B cell (primary cell): Measurements from ENCODE around the gene DYNC2H1.

ENCODE experiments used
- EZH2 ChIP-seq: IDR thresholded peaks from 2 replicates; pipeline ENCODE4 v1.6.1; 2012; ENCODE audit warnings: borderline replicate concordance, low read depth, mild to moderate bottlenecking, moderate library complexity, low read length; ENCODE audit not compliant: insufficient read depth, poor library complexity, severe bottlenecking
- TF ChIP-seq, protein P1 (sequence below): fragments of 200-600 bp; IDR thresholded peaks from one replicate; pipeline ENCODE4 v1.8.0; 2022; ENCODE audit warnings: antibody characterized with exemption, mild to moderate bottlenecking

- TF ChIP-seq, protein P1, sequence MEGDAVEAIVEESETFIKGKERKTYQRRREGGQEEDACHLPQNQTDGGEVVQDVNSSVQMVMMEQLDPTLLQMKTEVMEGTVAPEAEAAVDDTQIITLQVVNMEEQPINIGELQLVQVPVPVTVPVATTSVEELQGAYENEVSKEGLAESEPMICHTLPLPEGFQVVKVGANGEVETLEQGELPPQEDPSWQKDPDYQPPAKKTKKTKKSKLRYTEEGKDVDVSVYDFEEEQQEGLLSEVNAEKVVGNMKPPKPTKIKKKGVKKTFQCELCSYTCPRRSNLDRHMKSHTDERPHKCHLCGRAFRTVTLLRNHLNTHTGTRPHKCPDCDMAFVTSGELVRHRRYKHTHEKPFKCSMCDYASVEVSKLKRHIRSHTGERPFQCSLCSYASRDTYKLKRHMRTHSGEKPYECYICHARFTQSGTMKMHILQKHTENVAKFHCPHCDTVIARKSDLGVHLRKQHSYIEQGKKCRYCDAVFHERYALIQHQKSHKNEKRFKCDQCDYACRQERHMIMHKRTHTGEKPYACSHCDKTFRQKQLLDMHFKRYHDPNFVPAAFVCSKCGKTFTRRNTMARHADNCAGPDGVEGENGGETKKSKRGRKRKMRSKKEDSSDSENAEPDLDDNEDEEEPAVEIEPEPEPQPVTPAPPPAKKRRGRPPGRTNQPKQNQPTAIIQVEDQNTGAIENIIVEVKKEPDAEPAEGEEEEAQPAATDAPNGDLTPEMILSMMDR = no peak
- TF ChIP-seq EZH2 = no peak
Measured at GRCh38 chr11:103528596-103528995, 419.4 kb downstream of the DYNC2H1 start.
